GM23248 (cell line): Measurements from ENCODE around the gene TPRG1. TPM values are rescaled to one million over a fixed set of nuclear protein-coding genes. Genes with fewer than 3 reads are reported as not detected.
A peak's percentile ranks its signal among the peaks of the same experiment; 100 is the strongest.

Experiments used
- DNase-seq: peaks from one replicate; pipeline ENCODE4 v3.0.0-alpha.2; 2015
- H2AFZ ChIP-seq: fragments of 200-600 bp; sonication (generic); 2 replicates; pipeline ENCODE4 v1.6.1; 2016; ENCODE audit warnings: antibody characterized with exemption
- H3F3A ChIP-seq: fragments of 200-600 bp; sonication (generic); 2 replicates; pipeline ENCODE4 v1.6.1; 2016; ENCODE audit warnings: mild to moderate bottlenecking, antibody characterized with exemption, mixed run types; ENCODE audit not compliant: insufficient read depth
- H3K27ac ChIP-seq: fragments of 200-600 bp; sonication (generic); 2 replicates; pipeline ENCODE4 v1.5.1; 2016; ENCODE audit warnings: mild to moderate bottlenecking
- H3K27me3 ChIP-seq: fragments of 200-600 bp; sonication (generic); replicated peaks from 2 replicates; pipeline ENCODE4 v1.6.1; 2016; ENCODE audit warnings: mild to moderate bottlenecking; ENCODE audit not compliant: insufficient read depth
- H3K36me3 ChIP-seq: fragments of 200-600 bp; sonication (generic); 2 replicates; pipeline ENCODE4 v1.6.1; 2016; ENCODE audit warnings: low read depth, mild to moderate bottlenecking
- H3K4me1 ChIP-seq: fragments of 200-600 bp; sonication (generic); 2 replicates; pipeline ENCODE4 v1.6.1; 2016; ENCODE audit warnings: mild to moderate bottlenecking; ENCODE audit not compliant: insufficient read depth
- H3K4me2 ChIP-seq: fragments of 200-600 bp; sonication (generic); one replicate; pipeline ENCODE4 v1.6.1; 2016; ENCODE audit warnings: mild to moderate bottlenecking; ENCODE audit not compliant: unreplicated experiment
- H3K4me3 ChIP-seq: fragments of 200-600 bp; sonication (generic); 2 replicates; pipeline ENCODE4 v1.5.1; 2016; ENCODE audit warnings: mild to moderate bottlenecking
- H3K79me2 ChIP-seq: fragments of 200-600 bp; sonication (generic); 2 replicates; pipeline ENCODE4 v1.6.1; 2016; ENCODE audit warnings: mild to moderate bottlenecking; ENCODE audit not compliant: insufficient read depth
- H3K9ac ChIP-seq: fragments of 200-600 bp; sonication (generic); 2 replicates; pipeline ENCODE4 v1.6.1; 2016; ENCODE audit warnings: mild to moderate bottlenecking
- H3K9me2 ChIP-seq: fragments of 200-600 bp; sonication (generic); 2 replicates; pipeline ENCODE4 v1.6.1; 2016; ENCODE audit warnings: mixed run types, mild to moderate bottlenecking, moderate library complexity; ENCODE audit not compliant: insufficient read depth
- H3K9me3 ChIP-seq: fragments of 200-600 bp; sonication (generic); one replicate; pipeline ENCODE4 v1.6.1; 2017; ENCODE audit warnings: low read depth
- H4K20me1 ChIP-seq: fragments of 200-600 bp; sonication (generic); 2 replicates; pipeline ENCODE4 v1.6.0; 2016; ENCODE audit not compliant: insufficient read depth
- EZH2 ChIP-seq: fragments of 200-600 bp; sonication (generic); IDR thresholded peaks from 2 replicates; pipeline ENCODE4 v1.6.1; 2018; ENCODE audit warnings: antibody characterized with exemption, mild to moderate bottlenecking; ENCODE audit not compliant: insufficient read depth, poor library complexity, severe bottlenecking
- EZH2phosphoT487 ChIP-seq: fragments of 200-600 bp; sonication (generic); IDR thresholded peaks from 2 replicates; pipeline ENCODE4 v1.6.1; 2018; ENCODE audit warnings: antibody characterized with exemption, moderate library complexity, mild to moderate bottlenecking, low read depth; ENCODE audit not compliant: insufficient read depth
- WGBS, 2 experiments: methylation state at CpG; one replicate each; pipeline ENCODE4 v1.1.6; 2015 to 2017; ENCODE audit warnings: low lambda C conversion rate in 2 of 2, low coverage in 1 of 2; ENCODE audit errors: missing lambda C conversion rate in 2 of 2; 5-methylcytosine and 5-hydroxymethylcytosine counted together
- in situ Hi-C: fragments of 300-500 bp; cut with MboI; formaldehyde crosslinking; loops from 2 replicates; pipeline ENCODE4 v1.15.0; 2020
- polyA plus RNA-seq: library from polyadenylated mRNA; unstranded; fragments of >200 nt; fragmentation: Nextera tagmentation; extraction: Ambion mirVana; gene quantifications from 2 replicates; pipeline ENCODE4 v1.2.1, GENCODE V29; 2016
- total RNA-seq: library from RNA; depleted of rRNA; stranded (reverse); fragments of >200 nt; shearing (Covaris generic); gene quantifications from 2 replicates; pipeline ENCODE4 v1.2.3, GENCODE V29; 2014

The TPRG1 gene
- total and polyA plus RNA-seq, 2 experiments from 2014 or later, result not detected

DNA sequence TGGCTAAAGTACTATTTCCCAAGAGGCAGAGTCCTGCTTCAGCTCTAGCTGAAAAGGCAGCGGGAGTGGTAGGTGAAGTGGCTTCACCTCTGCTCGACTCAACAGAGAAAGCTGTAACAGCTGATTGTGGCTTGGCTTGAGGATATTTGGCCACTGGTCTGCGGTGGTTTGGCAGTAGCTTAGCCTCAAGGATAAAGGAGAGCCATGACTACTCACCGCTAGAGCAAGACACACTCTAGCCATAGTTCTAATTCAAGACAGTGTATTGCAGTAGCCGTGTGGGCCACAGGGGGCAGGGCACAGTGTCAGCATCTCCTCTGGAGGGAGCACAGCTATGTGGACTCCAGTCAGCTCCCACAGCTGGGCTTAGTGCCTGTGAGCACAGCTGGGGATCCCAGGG is 23.5 kb downstream of the TPRG1 start:
- H3K4me2 ChIP-seq, result no peak overlapping the region
- H3K79me2 ChIP-seq, result no peaks in the 10 kb centered on the region
- H3K27ac ChIP-seq, result no peak overlapping the region
- H4K20me1 ChIP-seq, result no peaks in the 10 kb centered on the region
- DNase-seq, result no peak
- no peak overlapping the region for H3K9ac ChIP-seq
- no peaks in the 10 kb centered on the region for H3F3A ChIP-seq
- TF ChIP-seq EZH2phosphoT487, result no peak
- TF ChIP-seq EZH2, result no peak
- no peaks in the 10 kb centered on the region for H3K36me3 ChIP-seq
- in situ Hi-C loops, result no loop called here
- no peaks in the 10 kb centered on the region for H3K27me3 ChIP-seq
- WGBS, 2 experiments, result 58 to 76% methylated on average over 5 of the region's 5 CpGs
- H3K9me3 ChIP-seq, result peaks cover 3% of the 10 kb centered on the region
- no peaks in the 10 kb centered on the region for H3K4me1 ChIP-seq
- H3K9me2 ChIP-seq, result no peaks in the 10 kb centered on the region
- H3K4me3 ChIP-seq, result no peak overlapping the region
- H2AFZ ChIP-seq, result no peak overlapping the region

DNA sequence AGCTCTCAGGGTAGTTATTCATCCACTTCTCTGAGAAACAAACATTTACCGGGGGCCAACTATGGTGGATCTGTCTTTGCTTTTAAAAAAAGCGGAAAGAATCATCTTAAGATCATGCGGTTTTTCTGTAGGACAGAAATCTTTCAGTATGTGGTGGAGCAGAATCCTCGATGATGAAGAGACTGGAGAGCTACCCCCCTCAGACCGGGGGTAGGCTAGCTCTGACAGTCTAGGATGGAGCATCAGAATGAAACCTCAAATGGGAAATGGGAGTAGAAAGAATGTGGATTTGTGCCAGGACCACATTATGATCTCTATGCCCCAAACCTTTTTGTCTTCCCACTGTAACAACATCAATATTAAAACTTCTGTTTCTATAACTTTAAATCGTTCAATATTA is 30.3 kb downstream of the TPRG1 start:
- Histone ChIP-seq H3F3A (no peaks in the 10 kb centered on the region), H3K9me2 (no peaks in the 10 kb centered on the region), H3K9ac (no peak overlapping the region), H3K27ac (no peak overlapping the region), H3K27me3 (no peaks in the 10 kb centered on the region), H3K4me3 (no peak overlapping the region), H2AFZ (no peak overlapping the region), H3K79me2 (no peaks in the 10 kb centered on the region), H3K36me3 (no peaks in the 10 kb centered on the region), H4K20me1 (no peaks in the 10 kb centered on the region), H3K4me2 (no peak overlapping the region), H3K4me1 (no peaks in the 10 kb centered on the region), H3K9me3 (no peaks in the 10 kb centered on the region)
- TF ChIP-seq EZH2 (no peak), EZH2phosphoT487 (no peak)
- WGBS, 2 experiments, result 61 to 66% methylated on average over 6 of the region's 6 CpGs
- DNase-seq, result no peak
- in situ Hi-C loops, result no loop called here

DNA sequence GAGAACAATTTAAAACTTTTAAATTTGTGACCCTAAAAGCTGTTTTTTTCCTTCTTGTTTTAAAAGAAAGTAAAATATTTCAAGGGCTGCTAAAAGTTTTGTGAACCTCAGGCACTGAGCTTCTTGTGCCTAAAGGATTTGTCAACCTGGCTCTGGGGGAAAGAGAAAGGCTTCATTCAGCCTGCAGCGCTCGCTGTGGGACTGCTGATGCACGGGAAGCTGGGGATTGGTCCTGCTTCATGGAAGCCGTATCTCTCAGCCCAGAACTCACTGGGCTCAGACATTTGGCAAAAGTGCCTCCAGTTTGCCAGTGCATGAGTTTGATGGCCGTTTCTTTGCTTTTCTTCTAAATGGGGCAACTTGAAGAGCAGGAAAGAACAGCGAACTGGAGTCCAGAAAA is 30.8 kb downstream of the TPRG1 start:
- TF ChIP-seq EZH2phosphoT487, result no peak
- no peak for TF ChIP-seq EZH2
- DNase-seq, result no peak
- Histone ChIP-seq H3K4me1 (no peaks in the 10 kb centered on the region), H3K4me2 (no peak overlapping the region), H3K27ac (no peak overlapping the region), H3F3A (no peaks in the 10 kb centered on the region), H2AFZ (no peak overlapping the region), H3K4me3 (no peak overlapping the region), H4K20me1 (no peaks in the 10 kb centered on the region), H3K9me2 (no peaks in the 10 kb centered on the region), H3K36me3 (no peaks in the 10 kb centered on the region), H3K79me2 (no peaks in the 10 kb centered on the region), H3K9me3 (no peaks in the 10 kb centered on the region), H3K9ac (no peak overlapping the region), H3K27me3 (no peaks in the 10 kb centered on the region)
- WGBS, 2 experiments, result 70 to 78% methylated on average over 6 of the region's 6 CpGs
- in situ Hi-C loops, result no loop called here

DNA sequence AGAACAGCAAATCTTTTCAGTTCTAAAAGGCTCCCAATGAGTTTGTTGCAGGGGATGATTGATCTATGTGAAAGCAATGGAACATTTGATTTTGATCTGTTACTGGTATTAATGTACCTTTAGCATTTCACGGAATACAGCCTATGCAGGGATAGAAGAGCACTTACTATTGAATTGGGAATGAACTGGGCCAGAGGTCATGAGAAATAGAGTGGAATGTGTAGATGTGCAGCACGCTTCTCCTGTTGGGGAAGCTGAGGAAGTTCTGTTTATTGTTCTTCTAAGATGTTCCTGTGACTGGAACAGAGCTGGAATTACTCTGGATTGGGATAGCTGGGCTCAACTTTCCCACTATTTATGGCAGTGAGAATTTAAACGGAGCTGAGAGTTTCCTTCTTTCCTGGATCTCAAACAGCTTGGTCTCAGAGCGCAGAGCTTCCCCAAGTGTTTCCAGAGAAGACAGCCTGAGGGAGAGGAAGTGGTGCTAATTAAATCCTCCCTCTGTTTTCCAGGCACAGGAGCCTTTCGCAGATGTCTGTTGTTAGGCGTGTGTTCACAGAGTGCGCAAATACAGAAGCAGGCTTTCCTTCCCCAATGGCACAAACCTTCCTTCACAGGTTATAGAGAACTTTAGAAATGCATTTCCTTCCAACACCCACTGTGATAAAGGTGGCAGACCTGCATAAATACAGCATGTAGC is 32.5 kb downstream of the TPRG1 start:
- Histone ChIP-seq H3K9ac (no peak overlapping the region), H3K4me2 (peak overlapping the region; percentile 28), H3K36me3 (no peaks in the 10 kb centered on the region), H3K4me1 (no peaks in the 10 kb centered on the region), H3F3A (no peaks in the 10 kb centered on the region), H3K9me3 (no peaks in the 10 kb centered on the region), H2AFZ (peak overlapping the region; percentile 50; the same call in 1 of the 2 replicates), H3K27me3 (no peaks in the 10 kb centered on the region), H3K4me3 (no peak overlapping the region), H3K9me2 (no peaks in the 10 kb centered on the region), H3K79me2 (no peaks in the 10 kb centered on the region), H3K27ac (no peak overlapping the region), H4K20me1 (no peaks in the 10 kb centered on the region)
- TF ChIP-seq EZH2phosphoT487 (no peak), EZH2 (no peak)
- peak; percentile 18 for DNase-seq
- WGBS, 2 experiments, result 26 to 34% methylated on average over 7 of the region's 7 CpGs
- in situ Hi-C loops, result no loop called here

DNA sequence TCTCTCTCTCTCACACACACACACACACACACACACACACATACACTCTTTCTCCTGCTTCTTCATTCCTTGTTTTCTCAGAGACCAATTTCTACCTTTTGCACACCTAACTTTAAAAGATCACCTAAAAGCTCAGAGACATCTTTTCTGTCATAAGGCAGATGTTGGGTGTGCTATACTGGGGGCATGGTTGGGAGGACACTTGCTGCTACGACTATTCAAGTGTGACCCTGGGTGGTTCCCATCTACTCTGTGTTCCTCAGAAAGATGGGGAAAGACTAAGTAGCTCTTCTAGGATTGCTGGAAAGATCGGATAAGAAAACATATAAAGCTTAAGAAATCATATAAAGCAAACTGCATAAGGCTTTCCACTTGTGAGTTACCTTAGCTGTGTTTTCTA is 33.2 kb downstream of the TPRG1 start:
- in situ Hi-C loops, result no loop called here
- no peaks in the 10 kb centered on the region for H3F3A ChIP-seq
- TF ChIP-seq EZH2, result no peak
- TF ChIP-seq EZH2phosphoT487, result no peak

More for the DNA sequence above, 33.2 kb downstream of the TPRG1 start:
- Histone ChIP-seq H2AFZ (no peak overlapping the region), H3K4me1 (no peaks in the 10 kb centered on the region), H3K9me2 (no peaks in the 10 kb centered on the region), H3K9me3 (no peaks in the 10 kb centered on the region), H3K27me3 (no peaks in the 10 kb centered on the region), H3K27ac (no peak overlapping the region), H4K20me1 (no peaks in the 10 kb centered on the region), H3K36me3 (no peaks in the 10 kb centered on the region), H3K4me3 (no peak overlapping the region), H3K79me2 (no peaks in the 10 kb centered on the region), H3K9ac (no peak overlapping the region), H3K4me2 (no peak overlapping the region)
- WGBS, 2 experiments, result 86 to 90% methylated on average over 2 of the region's 2 CpGs
- no peak for DNase-seq
